GM12878 (cell line): ENCODE results near the gene SLC27A5. TPM values are rescaled to one million over a fixed set of nuclear protein-coding genes. Genes with fewer than 3 reads are reported as not detected.

ENCODE experiments used
- ATAC-seq: fragments of 200-7000 bp; cut with Tn5 transposase; 3 replicates; pipeline ENCODE4 v1.9.1; 2020; ENCODE audit warnings: mild to moderate bottlenecking, moderate library complexity
- BruUV-seq: library from RNA; stranded (reverse); fragments of 400-500 nt; replicated peaks from 2 replicates; lab custom pipeline; 2021; lab: Mats Ljungman, UMichigan
- CTCF ChIA-PET: fragments of 300-600 bp; sonication (Branson Sonifier 250); formaldehyde crosslinking; extraction: SDS; loops from one replicate; lab custom pipeline; 2021; ENCODE audit warnings: inconsistent platforms; lab: Yijun Ruan, JAX
- POLR2A ChIA-PET: fragments of 350-600 bp; formaldehyde crosslinking; extraction: SDS; loops from one replicate; lab custom pipeline; 2021; ENCODE audit warnings: inconsistent platforms; lab: Charles Lee
- RAD21 ChIA-PET: fragments of 300-600 bp; sonication (Branson Sonifier 250); formaldehyde crosslinking; loops from one replicate; lab custom pipeline; 2023; ENCODE audit warnings: antibody characterized with exemption; ENCODE audit not compliant: unreplicated experiment; lab: Charles Lee
- SMC1A ChIA-PET: fragments of 300-600 bp; sonication (Branson Sonifier 250); formaldehyde crosslinking; loops from one replicate; lab custom pipeline; 2023; ENCODE audit not compliant: unreplicated experiment, uncharacterized antibody; lab: Charles Lee
- DNase-seq: peaks from one replicate; pipeline ENCODE4 v3.0.0-alpha.2; 2011; ENCODE audit warnings: low read depth, low spot score
- FAIRE-seq: peaks from 3 replicates; lab custom pipeline; 2011; peaks lifted over from hg19 to GRCh38; lab: Jason Lieb, UNC
- H2AFZ ChIP-seq: 2 replicates; pipeline ENCODE4 v1.6.0; 2011; ENCODE audit warnings: low read depth, low read length, control low read depth; ENCODE audit not compliant: control insufficient read depth
- H3K27ac ChIP-seq: 2 replicates; pipeline ENCODE4 v1.5.1; 2011; ENCODE audit warnings: control low read depth; ENCODE audit not compliant: control insufficient read depth, insufficient read depth
- H3K27me3 ChIP-seq, 2 experiments: replicated peaks in 1 of 2; 2 replicates each; pipeline versions ENCODE4 v1.6.0 to v1.6.1; 2011; ENCODE audit warnings: low read length in 1 of 2; ENCODE audit not compliant: control insufficient read depth in 2 of 2, insufficient read depth in 2 of 2
- H3K36me3 ChIP-seq, 2 experiments: 2 replicates each; pipeline ENCODE4 v1.5.1; 2011; ENCODE audit warnings: low read length in 1 of 2; ENCODE audit not compliant: control insufficient read depth in 2 of 2, insufficient read depth in 2 of 2
- H3K4me1 ChIP-seq: 2 replicates; pipeline ENCODE4 v1.6.1; 2011; ENCODE audit warnings: mild to moderate bottlenecking, low read length, moderate library complexity, mixed read lengths; ENCODE audit not compliant: control insufficient read depth, insufficient read depth
- H3K4me2 ChIP-seq: 2 replicates; pipeline ENCODE4 v1.6.0; 2011; ENCODE audit warnings: control low read depth; ENCODE audit not compliant: control insufficient read depth, insufficient read depth
- H3K4me3 ChIP-seq: fragments of 200-600 bp; sonication (generic); 2 replicates; pipeline ENCODE4 v1.5.1; 2016
- H3K79me2 ChIP-seq: 2 replicates; pipeline ENCODE4 v1.6.0; 2011; ENCODE audit warnings: low read length; ENCODE audit not compliant: control insufficient read depth, insufficient read depth
- H3K9ac ChIP-seq: 2 replicates; pipeline ENCODE4 v1.8.0; 2011; ENCODE audit warnings: low read length, control low read depth, mixed read lengths; ENCODE audit not compliant: control insufficient read depth, insufficient read depth
- H3K9me3 ChIP-seq: replicated peaks from 3 replicates; pipeline ENCODE4 v1.5.1; 2011; ENCODE audit warnings: mild to moderate bottlenecking, low read length; ENCODE audit not compliant: control insufficient read depth, insufficient read depth
- H4K20me1 ChIP-seq: 2 replicates; pipeline ENCODE4 v1.6.0; 2011; ENCODE audit not compliant: control insufficient read depth, insufficient read depth
- BCLAF1 ChIP-seq: fragments of 450-650 bp; IDR thresholded peaks from 2 replicates; pipeline ENCODE4 v1.6.1; 2017; ENCODE audit warnings: antibody characterized with exemption, mild to moderate bottlenecking, moderate library complexity
- CTCF ChIP-seq, 3 experiments: IDR thresholded peaks in 2 of 3; conservative IDR thresholded peaks in 1 of 3; 2 replicates each; pipeline ENCODE4 v1.5.1; 2011; ENCODE audit warnings: low read depth in 3 of 3, low read length in 3 of 3, mild to moderate bottlenecking in 3 of 3, control low read depth in 2 of 3, moderate library complexity in 2 of 3, inconsistent platforms in 1 of 3, mixed read lengths in 1 of 3; ENCODE audit not compliant: control insufficient read depth in 2 of 3, insufficient read depth in 1 of 3; ENCODE audit errors: extremely low read depth in 1 of 3
- DPF2 ChIP-seq: fragments of 450-650 bp; IDR thresholded peaks from 2 replicates; pipeline ENCODE4 v1.6.1; 2017; ENCODE audit warnings: mild to moderate bottlenecking
- HCFC1 ChIP-seq: fragments of 150-350 bp; IDR thresholded peaks from 2 replicates; pipeline ENCODE4 v1.6.1; 2014; ENCODE audit warnings: low read length
- KDM1A ChIP-seq: fragments of 200-600 bp; sonication (generic); IDR thresholded peaks from 2 replicates; pipeline ENCODE4 v1.6.1; 2016; ENCODE audit warnings: borderline replicate concordance
- MYB ChIP-seq: fragments of 150-350 bp; IDR thresholded peaks from 2 replicates; pipeline ENCODE4 v1.6.1; 2014; ENCODE audit warnings: mild to moderate bottlenecking, low read depth, low read length, borderline replicate concordance
- NBN ChIP-seq: fragments of 450-650 bp; IDR thresholded peaks from 2 replicates; pipeline ENCODE4 v1.6.1; 2016
- NFYA ChIP-seq: IDR thresholded peaks from 2 replicates; pipeline ENCODE4 v1.6.1; 2011; ENCODE audit warnings: low read depth, mild to moderate bottlenecking, low read length, improper control_type of control experiment, borderline replicate concordance
- NRF1 ChIP-seq: conservative IDR thresholded peaks from 2 replicates; pipeline ENCODE4 v1.6.1; 2011; ENCODE audit warnings: mild to moderate bottlenecking, low read depth, low read length, improper control_type of control experiment
- RB1 ChIP-seq: fragments of 450-650 bp; formaldehyde crosslinking; IDR thresholded peaks from 2 replicates; pipeline ENCODE4 v1.6.1; 2017; ENCODE audit warnings: mild to moderate bottlenecking, borderline replicate concordance
- SIN3A ChIP-seq: IDR thresholded peaks from 2 replicates; pipeline ENCODE4 v1.6.1; 2012; ENCODE audit warnings: low read depth, low read length, improper control_type of control experiment
- YBX1 ChIP-seq: fragments of 450-650 bp; IDR thresholded peaks from 2 replicates; pipeline ENCODE4 v1.6.1; 2016; ENCODE audit warnings: antibody characterized with exemption
- ZZZ3 ChIP-seq: IDR thresholded peaks from 2 replicates; pipeline ENCODE4 v1.6.1; 2011; ENCODE audit warnings: low read depth; ENCODE audit not compliant: control insufficient read depth, insufficient read length
- WGBS: methylation state at CpG from one replicate; pipeline ENCODE4 v1.1.6; 2016; ENCODE audit warnings: low lambda C conversion rate; ENCODE audit not compliant: insufficient replicate concordance, insufficient coverage; ENCODE audit errors: missing lambda C conversion rate; 5-methylcytosine and 5-hydroxymethylcytosine counted together
- in situ Hi-C: fragments of 300-500 bp; cut with MboI; formaldehyde crosslinking; loops from 9 replicates; pipeline ENCODE4 v1.14.3; 2018; ENCODE audit warnings: mixed read lengths
- intact Hi-C: fragments of 100-400 bp; cut with micrococcal nuclease; formaldehyde crosslinking; loops from one replicate; pipeline ENCODE4 v1.14.2; 2022; ENCODE audit not compliant: unreplicated experiment
- polyA plus RNA-seq, 11 experiments: library from polyadenylated mRNA; depleted of rRNA in 4 of 11; unstranded in 6 of 11; stranded (reverse) in 5 of 11; fragments of >200 nt; fragmentation: Nextera tagmentation in 4 of 11; fragmentation: Illumina TruSeq in 1 of 11; extraction: Ambion mirVana in 4 of 11; extraction: Trizol in 1 of 11; gene quantifications; 1 replicate in 1 of 11; 2 replicates in 10 of 11; pipeline versions ENCODE4 v1.2.1 to v1.2.3, GENCODE V29; 2011 to 2016; ENCODE audit warnings: inconsistent platforms in 2 of 11, missing spikeins in 2 of 11, low read depth in 1 of 11
- total RNA-seq, 4 experiments: library from RNA; depleted of rRNA in 3 of 4; stranded (reverse); fragments of >200 nt in 3 of 4; fragmentation: Illumina TruSeq in 1 of 4; extraction: Trizol in 1 of 4; gene quantifications; 2 replicates each; pipeline versions ENCODE4 v1.2.1 to v1.2.3, GENCODE V29; 2013 to 2021
- TF ChIP-seq, protein P1 (sequence below): fragments of 450-650 bp; IDR thresholded peaks from 2 replicates; pipeline ENCODE4 v1.6.1; 2017; ENCODE audit warnings: low read depth, mild to moderate bottlenecking, moderate library complexity
- TF ChIP-seq, protein P2 (sequence below): fragments of 450-650 bp; IDR thresholded peaks from 2 replicates; pipeline ENCODE4 v1.6.1; 2017; ENCODE audit warnings: borderline replicate concordance
- TF ChIP-seq, protein P3 (sequence below): fragments of 450-650 bp; IDR thresholded peaks from 2 replicates; pipeline ENCODE4 v1.6.1; 2017; ENCODE audit warnings: mild to moderate bottlenecking, low read depth, inconsistent platforms; ENCODE audit not compliant: poor library complexity, severe bottlenecking

Gene SLC27A5
- total and polyA plus RNA-seq, 10 of the 15 experiments (the other 5 are each of a cell fraction or from before 2014, with no cell fraction given), result 21.2 to 127 (median 31.8) TPM

DNA sequence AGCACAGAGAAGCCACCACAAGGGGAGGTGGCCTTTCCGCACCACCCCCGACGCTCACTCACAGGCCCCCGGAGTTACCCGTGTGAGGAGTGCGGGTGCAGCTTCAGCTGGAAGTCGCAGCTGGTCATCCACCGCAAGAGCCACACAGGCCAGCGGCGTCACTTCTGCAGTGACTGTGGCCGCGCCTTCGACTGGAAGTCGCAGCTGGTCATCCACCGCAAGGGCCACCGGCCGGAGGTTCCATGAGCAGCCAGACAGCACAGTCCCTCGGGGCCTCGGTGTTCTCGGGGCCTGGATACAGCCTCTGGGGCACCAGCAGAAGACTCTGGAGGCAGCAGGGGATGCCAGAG is 31.3 kb downstream of the SLC27A5 start:
- H3K9ac ChIP-seq, result no peak overlapping the region
- in situ Hi-C loops, result no loop called here
- whole genome bisulfite sequencing, result 94% methylated on average over 20 of the region's 20 CpGs
- TF ChIP-seq NRF1 (no peak), HCFC1 (no peak), RB1 (no peak), SIN3A (no peak), YBX1 (no peak), MYB (no peak), ZZZ3 (no peak), KDM1A (no peak), NFYA (no peak), NBN (no peak), CTCF (IDR thresholded peaks at IDR 0.05 in 2 of 3, conservative IDR thresholded peaks at IDR 0.05 in 1 of 3; ENCODE audit: control insufficient read depth in 2 of 3, extremely low read depth in 1 of 3, insufficient read depth in 1 of 3, low read depth in 3 of 3, low read length in 3 of 3) (no peak), BCLAF1 (no peak), DPF2 (no peak)
- TF ChIP-seq, protein P1, sequence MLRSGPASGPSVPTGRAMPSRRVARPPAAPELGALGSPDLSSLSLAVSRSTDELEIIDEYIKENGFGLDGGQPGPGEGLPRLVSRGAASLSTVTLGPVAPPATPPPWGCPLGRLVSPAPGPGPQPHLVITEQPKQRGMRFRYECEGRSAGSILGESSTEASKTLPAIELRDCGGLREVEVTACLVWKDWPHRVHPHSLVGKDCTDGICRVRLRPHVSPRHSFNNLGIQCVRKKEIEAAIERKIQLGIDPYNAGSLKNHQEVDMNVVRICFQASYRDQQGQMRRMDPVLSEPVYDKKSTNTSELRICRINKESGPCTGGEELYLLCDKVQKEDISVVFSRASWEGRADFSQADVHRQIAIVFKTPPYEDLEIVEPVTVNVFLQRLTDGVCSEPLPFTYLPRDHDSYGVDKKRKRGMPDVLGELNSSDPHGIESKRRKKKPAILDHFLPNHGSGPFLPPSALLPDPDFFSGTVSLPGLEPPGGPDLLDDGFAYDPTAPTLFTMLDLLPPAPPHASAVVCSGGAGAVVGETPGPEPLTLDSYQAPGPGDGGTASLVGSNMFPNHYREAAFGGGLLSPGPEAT, result no peak
- TF ChIP-seq, protein P2, sequence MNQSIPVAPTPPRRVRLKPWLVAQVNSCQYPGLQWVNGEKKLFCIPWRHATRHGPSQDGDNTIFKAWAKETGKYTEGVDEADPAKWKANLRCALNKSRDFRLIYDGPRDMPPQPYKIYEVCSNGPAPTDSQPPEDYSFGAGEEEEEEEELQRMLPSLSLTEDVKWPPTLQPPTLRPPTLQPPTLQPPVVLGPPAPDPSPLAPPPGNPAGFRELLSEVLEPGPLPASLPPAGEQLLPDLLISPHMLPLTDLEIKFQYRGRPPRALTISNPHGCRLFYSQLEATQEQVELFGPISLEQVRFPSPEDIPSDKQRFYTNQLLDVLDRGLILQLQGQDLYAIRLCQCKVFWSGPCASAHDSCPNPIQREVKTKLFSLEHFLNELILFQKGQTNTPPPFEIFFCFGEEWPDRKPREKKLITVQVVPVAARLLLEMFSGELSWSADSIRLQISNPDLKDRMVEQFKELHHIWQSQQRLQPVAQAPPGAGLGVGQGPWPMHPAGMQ, result no peak
- TF ChIP-seq, protein P3, sequence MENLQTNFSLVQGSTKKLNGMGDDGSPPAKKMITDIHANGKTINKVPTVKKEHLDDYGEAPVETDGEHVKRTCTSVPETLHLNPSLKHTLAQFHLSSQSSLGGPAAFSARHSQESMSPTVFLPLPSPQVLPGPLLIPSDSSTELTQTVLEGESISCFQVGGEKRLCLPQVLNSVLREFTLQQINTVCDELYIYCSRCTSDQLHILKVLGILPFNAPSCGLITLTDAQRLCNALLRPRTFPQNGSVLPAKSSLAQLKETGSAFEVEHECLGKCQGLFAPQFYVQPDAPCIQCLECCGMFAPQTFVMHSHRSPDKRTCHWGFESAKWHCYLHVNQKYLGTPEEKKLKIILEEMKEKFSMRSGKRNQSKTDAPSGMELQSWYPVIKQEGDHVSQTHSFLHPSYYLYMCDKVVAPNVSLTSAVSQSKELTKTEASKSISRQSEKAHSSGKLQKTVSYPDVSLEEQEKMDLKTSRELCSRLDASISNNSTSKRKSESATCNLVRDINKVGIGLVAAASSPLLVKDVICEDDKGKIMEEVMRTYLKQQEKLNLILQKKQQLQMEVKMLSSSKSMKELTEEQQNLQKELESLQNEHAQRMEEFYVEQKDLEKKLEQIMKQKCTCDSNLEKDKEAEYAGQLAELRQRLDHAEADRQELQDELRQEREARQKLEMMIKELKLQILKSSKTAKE, result no peak
- BruUV-seq, result no TSS peak
- ChIA-PET CTCF (no interaction called here), POLR2A (no interaction called here), SMC1A (no interaction called here), RAD21 (no interaction called here)
- DNase-seq (no peak), FAIRE-seq (no peak), ATAC-seq (no peak)
- peaks cover 12% of the 10 kb centered on the region for H3K4me1 ChIP-seq
- no peaks in the 10 kb centered on the region; the same call in 1 of the 2 replicates for H3K79me2 ChIP-seq
- H3K27ac ChIP-seq, result no peak overlapping the region
- no peak overlapping the region for H3K4me2 ChIP-seq
- no peaks in the 10 kb centered on the region for H3K27me3 ChIP-seq
- no peaks in the 10 kb centered on the region for H3K9me3 ChIP-seq
- H3K36me3 ChIP-seq, result no peaks in the 10 kb centered on the region; a peak in 2 of 4 replicates
- H3K4me3 ChIP-seq, result no peak overlapping the region
- H2AFZ ChIP-seq, result no peak overlapping the region
- no peaks in the 10 kb centered on the region for H4K20me1 ChIP-seq
- intact Hi-C loops, result no loop called here
